Uterine smooth muscle cell (primary cell): ENCODE results near the gene MPC2. TPM values are rescaled to one million over a fixed set of nuclear protein-coding genes. Genes with fewer than 3 reads are reported as not detected.

Experiments used
- total RNA-seq: library from RNA; depleted of rRNA; stranded (reverse); fragments of >200 nt; gene quantifications from 2 replicates; pipeline ENCODE4 v1.2.3, GENCODE V29; 2014

The MPC2 gene
- 34.7 and 35.0 TPM in 2 replicates for total RNA-seq

GRCh38 chr1:167936930-167937708 is at the start of gene MPC2:
Gene MPC2, minus strand, starts transcription at chr1:167937072. Its CDS starts 1,231 bp downstream, at chr1:167935841.

GRCh38 chr1:167936068-167936929 is 573 bp downstream of the MPC2 start, which contains the start of gene DCAF6:
Gene DCAF6, plus strand, starts transcription at chr1:167936683. Its CDS starts 229 bp downstream, at chr1:167936912.

GRCh38 chr1:167913895-167914496 is 22.9 kb downstream of the MPC2 start, which contains the start of gene ADCY10:
Gene ADCY10, minus strand, starts transcription at chr1:167914134. Its CDS starts 8,994 bp downstream, at chr1:167905140.

Other genes starting within 250 kb of the MPC2 start
- gene MPZL1, start 215.1 kb downstream of the MPC2 start, total RNA-seq, result 94.0 and 117 TPM in 2 replicates
- gene ADCY10, start 22.9 kb downstream of the MPC2 start, total RNA-seq, result under 0.01 TPM in 2 replicates
- gene DCAF6, start 389 bp downstream of the MPC2 start, total RNA-seq, result 52.3 and 58.1 TPM in 2 replicates
- gene GPR161, start 199.9 kb upstream of the MPC2 start, total RNA-seq, result 12.0 and 12.9 TPM in 2 replicates
- 41.9 and 46.4 TPM in 2 replicates for gene TIPRL, start 241.9 kb upstream of the MPC2 start, total RNA-seq